GM12865 (cell line): Measurements from ENCODE around the gene GHR.

ENCODE experiments used
- DNase-seq: peaks from one replicate; pipeline ENCODE4 v3.0.0; 2010; ENCODE audit warnings: low read depth
- H3K4me3 ChIP-seq: 2 replicates; pipeline ENCODE4 v1.5.1; 2011; ENCODE audit warnings: mild to moderate bottlenecking, low read depth, low read length, control low read depth
- TF ChIP-seq, protein P1 (sequence below): IDR thresholded peaks from 2 replicates; pipeline ENCODE4 v1.5.1; 2011; ENCODE audit warnings: low read length, control low read depth, low read depth, inconsistent platforms; ENCODE audit not compliant: insufficient read depth; ENCODE audit errors: missing control alignments

Gene GHR

DNA sequence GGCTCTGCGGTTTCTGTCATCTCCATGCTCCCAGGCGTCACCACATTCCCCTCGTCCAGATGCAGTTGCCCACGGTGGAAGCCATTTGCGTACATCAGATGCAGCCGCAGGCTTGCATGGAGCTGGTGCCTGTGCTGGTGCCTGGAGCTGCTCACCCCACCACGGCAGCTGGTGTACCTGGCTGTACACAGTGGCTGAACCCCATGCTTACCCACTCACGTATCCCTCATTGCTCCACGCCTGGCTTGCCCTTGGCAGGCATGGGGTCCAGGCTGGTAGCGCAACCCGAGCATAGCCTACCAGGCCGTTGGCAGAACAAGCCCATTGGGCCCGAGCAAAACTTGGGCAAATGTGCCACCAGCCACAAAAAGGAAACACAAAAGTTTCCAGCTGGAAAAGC is 159.5 kb downstream of the GHR start:
- DNase-seq, result no peak
- H3K4me3 ChIP-seq, result no peak overlapping the region
- TF ChIP-seq, protein P1, sequence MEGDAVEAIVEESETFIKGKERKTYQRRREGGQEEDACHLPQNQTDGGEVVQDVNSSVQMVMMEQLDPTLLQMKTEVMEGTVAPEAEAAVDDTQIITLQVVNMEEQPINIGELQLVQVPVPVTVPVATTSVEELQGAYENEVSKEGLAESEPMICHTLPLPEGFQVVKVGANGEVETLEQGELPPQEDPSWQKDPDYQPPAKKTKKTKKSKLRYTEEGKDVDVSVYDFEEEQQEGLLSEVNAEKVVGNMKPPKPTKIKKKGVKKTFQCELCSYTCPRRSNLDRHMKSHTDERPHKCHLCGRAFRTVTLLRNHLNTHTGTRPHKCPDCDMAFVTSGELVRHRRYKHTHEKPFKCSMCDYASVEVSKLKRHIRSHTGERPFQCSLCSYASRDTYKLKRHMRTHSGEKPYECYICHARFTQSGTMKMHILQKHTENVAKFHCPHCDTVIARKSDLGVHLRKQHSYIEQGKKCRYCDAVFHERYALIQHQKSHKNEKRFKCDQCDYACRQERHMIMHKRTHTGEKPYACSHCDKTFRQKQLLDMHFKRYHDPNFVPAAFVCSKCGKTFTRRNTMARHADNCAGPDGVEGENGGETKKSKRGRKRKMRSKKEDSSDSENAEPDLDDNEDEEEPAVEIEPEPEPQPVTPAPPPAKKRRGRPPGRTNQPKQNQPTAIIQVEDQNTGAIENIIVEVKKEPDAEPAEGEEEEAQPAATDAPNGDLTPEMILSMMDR, result no peak

DNA sequence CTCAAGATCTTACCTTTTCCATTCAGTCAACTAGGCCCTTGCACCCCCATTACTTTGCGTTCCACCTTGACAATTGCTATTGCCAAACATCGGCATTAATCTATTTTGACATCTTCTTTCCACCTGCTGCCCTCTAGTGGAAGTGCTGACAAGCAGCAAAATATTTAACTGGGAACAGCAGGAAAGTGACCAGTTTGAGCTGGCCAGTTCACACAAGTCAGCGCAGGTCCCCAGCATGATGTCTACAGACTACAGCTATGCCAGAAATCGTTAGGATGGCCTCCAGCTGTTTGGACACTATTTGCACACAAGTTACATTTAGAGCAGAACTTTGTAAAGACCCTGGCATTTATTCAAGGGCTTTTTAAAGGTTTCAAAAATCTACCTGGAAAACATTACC is 160.1 kb downstream of the GHR start:
- peak; percentile 64 for DNase-seq
- TF ChIP-seq, protein P1, result peak; percentile 78
- no peak overlapping the region for H3K4me3 ChIP-seq

DNA sequence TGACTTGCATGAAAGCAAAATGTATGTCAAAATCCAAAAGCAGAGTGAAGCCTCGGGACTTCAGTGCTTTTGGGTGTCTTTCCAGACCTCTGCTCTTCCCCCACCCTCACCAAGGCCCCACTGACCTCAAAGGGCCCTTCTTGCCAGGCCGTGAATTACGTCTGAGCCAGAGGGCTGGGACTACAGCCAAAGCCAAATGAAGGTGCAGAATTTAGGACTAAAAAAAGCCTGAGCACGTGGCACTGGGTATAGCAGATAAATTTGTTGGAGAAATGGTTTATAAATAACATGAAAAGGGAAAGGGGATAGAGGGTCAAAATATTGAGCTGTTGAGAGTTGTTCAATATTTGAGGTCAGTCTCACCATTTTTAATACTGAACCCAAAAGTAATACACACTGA is 163.4 kb downstream of the GHR start:
- TF ChIP-seq, protein P1, result no peak
- no peak for DNase-seq
- no peak overlapping the region for H3K4me3 ChIP-seq

DNA sequence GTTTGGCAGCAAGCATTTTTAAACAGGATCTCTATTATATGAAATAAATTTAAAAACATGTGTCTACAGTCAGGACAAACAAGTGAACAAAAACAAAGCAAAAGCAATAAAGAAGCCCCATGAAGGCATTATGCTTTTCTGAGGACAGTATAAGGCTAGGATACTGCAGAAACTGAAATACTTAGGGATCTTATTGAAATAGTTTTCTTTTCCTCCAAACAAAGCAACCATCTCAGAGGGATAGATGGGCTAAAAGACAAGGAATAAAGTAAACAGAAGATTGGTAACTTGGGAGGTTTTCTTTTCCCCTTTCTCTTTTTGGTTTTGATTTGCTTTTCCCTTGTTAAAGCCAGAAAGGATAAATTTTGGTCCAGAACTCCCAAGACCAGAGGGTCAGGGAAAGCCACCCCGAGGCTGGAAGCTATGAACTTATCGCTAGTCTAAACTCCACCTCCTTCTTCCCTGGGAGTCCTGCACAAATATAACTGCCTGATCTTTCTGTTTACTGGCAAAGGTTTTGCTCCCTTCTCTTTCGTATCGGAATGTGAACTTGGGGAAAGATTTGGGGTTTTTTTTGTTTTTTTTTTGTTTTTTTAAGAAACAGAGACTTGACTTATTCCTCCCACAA is 164.0 kb downstream of the GHR start:
- TF ChIP-seq, protein P1, result no peak
- no peak overlapping the region for H3K4me3 ChIP-seq
- DNase-seq, result no peak

DNA sequence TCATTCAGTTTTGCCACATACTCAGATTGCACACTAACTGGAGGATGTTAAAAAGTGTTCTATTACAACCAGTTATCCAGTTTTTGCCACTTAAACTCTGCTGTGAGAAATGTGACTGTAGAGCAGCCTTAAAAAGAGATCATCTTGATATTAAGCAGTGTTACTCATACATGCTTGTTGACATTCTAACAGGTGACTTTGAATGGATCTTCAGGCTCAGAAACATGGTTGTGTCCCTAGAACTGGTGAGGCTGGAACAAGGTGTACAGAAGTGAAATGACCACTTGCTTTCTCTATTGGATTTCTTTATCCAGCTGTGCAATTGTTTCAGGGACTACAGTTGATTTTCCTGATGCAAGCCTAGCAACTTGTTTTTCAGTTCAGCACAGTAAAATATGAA is 167.3 kb downstream of the GHR start:
- DNase-seq, result no peak
- no peak overlapping the region for H3K4me3 ChIP-seq
- TF ChIP-seq, protein P1, result no peak

DNA sequence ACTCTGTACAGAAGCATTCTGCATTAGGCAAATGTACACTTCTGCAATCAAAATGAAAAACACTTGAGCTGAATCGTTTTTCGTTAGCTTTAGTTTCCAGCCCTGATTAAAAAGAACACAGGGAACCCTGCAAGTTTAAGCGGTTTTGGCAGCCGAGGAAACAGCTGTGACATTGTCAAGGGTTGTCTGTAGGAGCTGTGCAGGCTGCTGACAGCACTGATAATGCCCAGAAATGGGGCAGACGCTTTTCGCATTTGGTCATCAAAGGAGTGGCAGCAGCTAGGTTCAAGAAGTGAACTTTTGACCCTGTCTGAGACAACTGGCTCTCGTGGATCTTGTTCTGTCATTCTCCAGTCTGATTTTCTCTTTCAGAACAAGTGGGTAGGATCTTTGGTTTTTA is 167.8 kb downstream of the GHR start:
- peak; percentile 16 for DNase-seq
- no peak overlapping the region for H3K4me3 ChIP-seq
- TF ChIP-seq, protein P1, result no peak
